Right atrium auricular region (tissue), 2 donors: ENCODE results near the gene SLC4A5. TPM values are rescaled to one million over a fixed set of nuclear protein-coding genes. Genes with fewer than 3 reads are reported as not detected.
"Not testable (repeated sequence)": the region's sequence is repeated elsewhere in the genome, so short reads cannot be mapped to it uniquely, and the experiment has no call there.

ENCODE experiments used
- DNase-seq: peaks from one replicate; pipeline ENCODE4 v3.0.0-alpha.2; 2019; ENCODE audit warnings: low spot score
- H3K27ac ChIP-seq, 2 donors: fragments of 200-600 bp; sonication (generic); 1 replicate in 1 of 2; 2 replicates in 1 of 2; pipeline ENCODE4 v1.5.1; 2016 to 2019
- H3K27me3 ChIP-seq, 2 donors: fragments of 200-600 bp; sonication (generic); one replicate each; pipeline versions ENCODE4 v1.5.1 to v1.6.0; 2017 to 2019
- H3K36me3 ChIP-seq: fragments of 200-600 bp; sonication (generic); one replicate; pipeline ENCODE4 v1.5.1; 2016
- H3K4me1 ChIP-seq, 2 donors: fragments of 200-600 bp; sonication (generic); one replicate each; pipeline versions ENCODE4 v1.5.1 to v1.6.0; 2017 to 2019
- H3K4me3 ChIP-seq, 2 donors: fragments of 200-600 bp; sonication (generic); 1 replicate in 1 of 2; 2 replicates in 1 of 2; pipeline ENCODE4 v1.5.1; 2017 to 2019; ENCODE audit warnings: mild to moderate bottlenecking in 1 of 2, moderate library complexity in 1 of 2
- H3K9me3 ChIP-seq, 2 donors: fragments of 200-600 bp; sonication (generic); one replicate each; pipeline ENCODE4 v1.5.1; 2019
- total RNA-seq, 2 donors: library from RNA; depleted of rRNA; stranded (reverse); fragments of >200 nt; gene quantifications; one replicate each; pipeline ENCODE4 v1.1.0, GENCODE V29; 2016
- TF ChIP-seq, protein P1 (sequence below), 2 donors: fragments of 200-600 bp; sonication (generic); IDR thresholded peaks; one replicate each; pipeline ENCODE4 v1.5.1; 2019; ENCODE audit warnings: antibody characterized with exemption in 2 of 2

SLC4A5 gene
- total RNA-seq, 2 donors from 2014 or later, result 0.28 to 1.3 TPM

GRCh38 chr2:74238879-74239278 is 104.3 kb downstream of the SLC4A5 start:
- Histone ChIP-seq H3K36me3 (no peaks in the 10 kb centered on the region), H3K27ac (no peak overlapping the region), H3K27me3 (no peaks in the 10 kb centered on the region), H3K4me1 (no peaks in the 10 kb centered on the region), H3K9me3 (no peaks in the 10 kb centered on the region), H3K4me3 (no peak overlapping the region)
- TF ChIP-seq, protein P1, sequence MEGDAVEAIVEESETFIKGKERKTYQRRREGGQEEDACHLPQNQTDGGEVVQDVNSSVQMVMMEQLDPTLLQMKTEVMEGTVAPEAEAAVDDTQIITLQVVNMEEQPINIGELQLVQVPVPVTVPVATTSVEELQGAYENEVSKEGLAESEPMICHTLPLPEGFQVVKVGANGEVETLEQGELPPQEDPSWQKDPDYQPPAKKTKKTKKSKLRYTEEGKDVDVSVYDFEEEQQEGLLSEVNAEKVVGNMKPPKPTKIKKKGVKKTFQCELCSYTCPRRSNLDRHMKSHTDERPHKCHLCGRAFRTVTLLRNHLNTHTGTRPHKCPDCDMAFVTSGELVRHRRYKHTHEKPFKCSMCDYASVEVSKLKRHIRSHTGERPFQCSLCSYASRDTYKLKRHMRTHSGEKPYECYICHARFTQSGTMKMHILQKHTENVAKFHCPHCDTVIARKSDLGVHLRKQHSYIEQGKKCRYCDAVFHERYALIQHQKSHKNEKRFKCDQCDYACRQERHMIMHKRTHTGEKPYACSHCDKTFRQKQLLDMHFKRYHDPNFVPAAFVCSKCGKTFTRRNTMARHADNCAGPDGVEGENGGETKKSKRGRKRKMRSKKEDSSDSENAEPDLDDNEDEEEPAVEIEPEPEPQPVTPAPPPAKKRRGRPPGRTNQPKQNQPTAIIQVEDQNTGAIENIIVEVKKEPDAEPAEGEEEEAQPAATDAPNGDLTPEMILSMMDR (IDR thresholded peaks at IDR 0.05), result no peak
- DNase-seq, result no peak

DNA sequence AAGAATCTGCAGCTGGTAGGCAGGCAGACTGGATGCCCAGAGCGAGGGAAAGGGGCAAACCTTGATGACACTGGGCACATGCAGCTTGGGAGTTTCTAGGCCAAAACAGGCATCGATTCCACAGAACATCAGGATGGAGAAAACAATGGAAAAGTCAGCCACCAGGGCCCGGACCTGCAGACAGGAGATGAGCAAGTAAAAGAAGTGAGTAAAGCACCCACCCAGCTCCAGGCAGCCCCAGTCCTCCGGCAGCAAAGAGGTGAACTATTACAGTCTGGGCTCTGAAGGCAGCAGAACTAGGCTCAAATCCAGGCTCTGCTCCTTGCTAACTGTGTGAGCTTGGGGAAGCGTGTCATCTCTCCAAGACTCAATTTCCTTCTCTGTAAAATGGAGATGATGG is 108.2 kb downstream of the SLC4A5 start:
- DNase-seq, result no peak
- no peak overlapping the region for H3K27ac ChIP-seq
- TF ChIP-seq, protein P1 (IDR thresholded peaks at IDR 0.05), result no peak
- H3K4me3 ChIP-seq, result no peak overlapping the region
- H3K36me3 ChIP-seq, result no peaks in the 10 kb centered on the region
- H3K27me3 ChIP-seq, result no peaks in the 10 kb centered on the region
- no peaks in the 10 kb centered on the region for H3K4me1 ChIP-seq
- H3K9me3 ChIP-seq, result no peaks in the 10 kb centered on the region

DNA sequence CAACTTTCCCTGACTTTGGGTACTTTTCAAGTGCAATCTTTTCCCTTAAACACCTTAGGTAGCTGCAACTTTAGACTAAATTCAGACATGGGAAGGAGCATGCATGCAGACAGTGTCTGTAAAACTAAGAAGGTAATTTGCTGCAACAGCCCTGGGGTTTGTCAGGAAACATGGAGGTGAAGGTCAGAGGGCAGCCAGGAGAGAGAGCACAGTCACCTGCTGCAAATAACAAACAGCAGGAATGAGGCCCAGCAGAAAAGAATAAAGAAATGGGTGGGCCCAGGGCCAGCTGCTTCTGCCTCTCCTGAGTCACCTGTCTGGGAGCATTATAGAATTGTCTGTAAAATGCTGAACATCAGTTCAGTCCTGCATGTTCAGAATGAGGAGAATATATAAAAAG is 109.6 kb downstream of the SLC4A5 start:
- DNase-seq, result no peak
- Histone ChIP-seq H3K36me3 (no peaks in the 10 kb centered on the region), H3K4me1 (no peaks in the 10 kb centered on the region), H3K27ac (no peak overlapping the region), H3K27me3 (no peaks in the 10 kb centered on the region), H3K4me3 (no peak overlapping the region), H3K9me3 (no peaks in the 10 kb centered on the region)
- TF ChIP-seq, protein P1 (IDR thresholded peaks at IDR 0.05), result no peak

DNA sequence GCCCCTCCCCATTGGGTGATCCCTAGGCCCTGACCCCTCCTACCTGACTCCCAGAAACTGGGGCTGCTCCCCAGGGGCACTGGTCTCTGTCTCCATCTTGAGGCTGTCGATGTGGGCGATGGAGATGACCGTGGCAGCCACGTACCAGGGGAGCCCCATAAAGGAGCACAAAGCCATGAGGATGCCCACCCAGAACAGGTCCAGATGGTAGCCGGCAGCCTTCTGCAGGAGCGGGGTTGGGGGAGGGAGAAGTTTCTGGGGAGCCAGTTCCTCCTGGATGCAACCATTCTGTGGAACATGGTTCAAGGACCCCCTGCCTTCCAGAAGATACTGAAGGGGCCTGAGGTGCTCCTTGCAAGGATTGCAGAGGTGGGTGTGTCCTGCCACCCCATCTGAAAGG is 110.8 kb downstream of the SLC4A5 start:
- Histone ChIP-seq H3K36me3 (no peaks in the 10 kb centered on the region), H3K9me3 (no peaks in the 10 kb centered on the region), H3K4me3 (no peak overlapping the region), H3K4me1 (no peaks in the 10 kb centered on the region), H3K27ac (no peak overlapping the region), H3K27me3 (no peaks in the 10 kb centered on the region)
- TF ChIP-seq, protein P1 (IDR thresholded peaks at IDR 0.05), result no peak
- DNase-seq, result no peak

- not testable (repeated sequence) for H3K4me1 ChIP-seq, H3K36me3 ChIP-seq, DNase-seq, H3K4me3 ChIP-seq, H3K27ac ChIP-seq, H3K9me3 ChIP-seq, H3K27me3 ChIP-seq
These were observed 113.4 kb downstream of the SLC4A5 start for GRCh38 chr2:74229865-74230264.

GRCh38 chr2:74228772-74229171 is 114.4 kb downstream of the SLC4A5 start:
- peaks cover 0 to 9% of the 10 kb centered on the region in 2 donors for H3K4me1 ChIP-seq
- no peak overlapping the region for H3K4me3 ChIP-seq
- H3K36me3 ChIP-seq, result no peaks in the 10 kb centered on the region
- H3K27me3 ChIP-seq, result no peaks in the 10 kb centered on the region
- TF ChIP-seq, protein P1 (IDR thresholded peaks at IDR 0.05), result no peak
- no peaks in the 10 kb centered on the region for H3K9me3 ChIP-seq
- no peak overlapping the region for H3K27ac ChIP-seq
- DNase-seq, result no peak
